ENCODE data around the gene STX2.

Gene STX2

GRCh38 chr12:130873825-130874224 lies 34.8 kb upstream of the STX2 start:
- no peak for DNase-seq (ENCODE audit: low read depth)
- peak overlapping the region; percentile 82 for H3K4me3 ChIP-seq (ENCODE audit: low read length)
- TF ChIP-seq, protein P1, sequence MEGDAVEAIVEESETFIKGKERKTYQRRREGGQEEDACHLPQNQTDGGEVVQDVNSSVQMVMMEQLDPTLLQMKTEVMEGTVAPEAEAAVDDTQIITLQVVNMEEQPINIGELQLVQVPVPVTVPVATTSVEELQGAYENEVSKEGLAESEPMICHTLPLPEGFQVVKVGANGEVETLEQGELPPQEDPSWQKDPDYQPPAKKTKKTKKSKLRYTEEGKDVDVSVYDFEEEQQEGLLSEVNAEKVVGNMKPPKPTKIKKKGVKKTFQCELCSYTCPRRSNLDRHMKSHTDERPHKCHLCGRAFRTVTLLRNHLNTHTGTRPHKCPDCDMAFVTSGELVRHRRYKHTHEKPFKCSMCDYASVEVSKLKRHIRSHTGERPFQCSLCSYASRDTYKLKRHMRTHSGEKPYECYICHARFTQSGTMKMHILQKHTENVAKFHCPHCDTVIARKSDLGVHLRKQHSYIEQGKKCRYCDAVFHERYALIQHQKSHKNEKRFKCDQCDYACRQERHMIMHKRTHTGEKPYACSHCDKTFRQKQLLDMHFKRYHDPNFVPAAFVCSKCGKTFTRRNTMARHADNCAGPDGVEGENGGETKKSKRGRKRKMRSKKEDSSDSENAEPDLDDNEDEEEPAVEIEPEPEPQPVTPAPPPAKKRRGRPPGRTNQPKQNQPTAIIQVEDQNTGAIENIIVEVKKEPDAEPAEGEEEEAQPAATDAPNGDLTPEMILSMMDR (conservative IDR thresholded peaks at IDR 0.05; ENCODE audit: low read length): no peak

- TF ChIP-seq, protein P1 (conservative IDR thresholded peaks at IDR 0.05; ENCODE audit: low read length): no peak
- DNase-seq (ENCODE audit: low read depth): no peak
- peak overlapping the region; percentile 82 for H3K4me3 ChIP-seq (ENCODE audit: low read length)
Measured at GRCh38 chr12:130873106-130873795, 34.2 kb upstream of the STX2 start.

GRCh38 chr12:130872179-130873096 lies 33.4 kb upstream of the STX2 start:
- peak; percentile 35 for DNase-seq (ENCODE audit: low read depth)
- TF ChIP-seq, protein P1 (conservative IDR thresholded peaks at IDR 0.05; ENCODE audit: low read length): no peak
- H3K4me3 ChIP-seq (ENCODE audit: low read length): peak overlapping the region; percentile 82

DNA sequence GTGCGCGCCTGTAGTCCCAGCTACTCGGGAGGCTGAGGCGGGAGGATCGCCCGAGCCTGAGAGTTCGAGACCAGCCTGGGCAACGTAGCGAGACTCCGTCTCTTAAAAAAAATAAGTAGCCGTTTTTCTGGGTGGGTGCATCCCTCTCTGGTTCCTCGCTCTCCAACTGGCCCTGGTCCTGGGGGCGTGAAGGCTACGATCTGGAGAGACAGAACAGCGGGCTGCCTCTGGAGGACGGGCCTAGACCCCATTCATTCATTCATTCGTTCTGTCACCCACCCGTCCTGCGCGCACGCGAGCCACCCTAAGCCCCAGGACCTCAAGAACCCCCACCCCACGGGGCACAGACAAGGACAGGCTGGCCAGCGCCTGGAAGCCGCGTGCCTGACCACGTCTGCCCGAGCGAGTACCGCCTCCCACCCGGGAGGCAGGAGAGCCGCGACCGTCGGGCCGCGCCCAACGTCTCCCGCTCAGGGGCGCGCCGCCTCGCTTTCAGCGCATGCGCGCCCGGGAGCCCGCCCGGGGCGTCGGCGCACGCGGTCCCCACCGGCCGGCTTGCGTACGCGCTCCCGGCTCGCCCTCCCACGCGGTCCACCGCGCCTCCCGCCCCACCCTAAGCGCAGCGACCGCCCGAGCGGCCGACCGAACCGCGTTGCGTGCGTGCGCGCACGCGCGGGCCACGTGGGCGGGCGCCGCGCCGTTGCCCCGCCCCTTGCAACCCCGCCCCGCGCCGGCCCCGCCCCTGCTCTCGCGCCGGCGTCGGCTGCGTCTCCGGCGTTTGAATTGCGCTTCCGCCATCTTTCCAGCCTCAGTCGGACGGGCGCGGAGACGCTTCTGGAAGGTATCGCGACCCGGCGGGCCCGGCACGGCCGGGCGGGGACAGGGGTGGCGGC lies 32.5 kb upstream of the STX2 start, which contains the start of gene RAN:
TSS of gene RAN (plus strand) at position 781 of the 893 bp plus-strand sequence. CDS start 528 bp downstream, outside the sequence.
- peak; percentile 94 for DNase-seq (ENCODE audit: low read depth)
- peak within 1 kb of the TSS; percentile 82 for H3K4me3 ChIP-seq (ENCODE audit: low read length)
- TF ChIP-seq, protein P1 (conservative IDR thresholded peaks at IDR 0.05; ENCODE audit: low read length): no peak

GRCh38 chr12:130870442-130871285 lies 31.6 kb upstream of the STX2 start:
- DNase-seq (ENCODE audit: low read depth): peak; percentile 98
- peak overlapping the region; percentile 78 for H3K4me3 ChIP-seq (ENCODE audit: low read length)
- TF ChIP-seq, protein P1 (conservative IDR thresholded peaks at IDR 0.05; ENCODE audit: low read length): peak; percentile 80

- no peak for DNase-seq (ENCODE audit: low read depth)
- no peak overlapping the region for H3K4me3 ChIP-seq (ENCODE audit: low read length)
- TF ChIP-seq, protein P1 (conservative IDR thresholded peaks at IDR 0.05; ENCODE audit: low read length): no peak
Measured at GRCh38 chr12:130868412-130868811, 29.4 kb upstream of the STX2 start.

Measured in AG10803 (cell line).